H4 (cell line): ENCODE data around the gene TAS2R31. TPM values are rescaled to one million over a fixed set of nuclear protein-coding genes. Genes with fewer than 3 reads are reported as not detected.
"Not testable (repeated sequence)": the region's sequence is repeated elsewhere in the genome, so short reads cannot be mapped to it uniquely, and the experiment has no call there.

ENCODE experiments used
- DNase-seq: peaks from one replicate; pipeline ENCODE4 v3.0.0-alpha.2; 2015; ENCODE audit warnings: low spot score
- total RNA-seq: library from RNA; depleted of rRNA; stranded (reverse); fragments of >200 nt; shearing (Covaris generic); gene quantifications from 2 replicates; pipeline ENCODE4 v1.2.3, GENCODE V29; 2014; rRNA removed

TAS2R31 gene, protein sequence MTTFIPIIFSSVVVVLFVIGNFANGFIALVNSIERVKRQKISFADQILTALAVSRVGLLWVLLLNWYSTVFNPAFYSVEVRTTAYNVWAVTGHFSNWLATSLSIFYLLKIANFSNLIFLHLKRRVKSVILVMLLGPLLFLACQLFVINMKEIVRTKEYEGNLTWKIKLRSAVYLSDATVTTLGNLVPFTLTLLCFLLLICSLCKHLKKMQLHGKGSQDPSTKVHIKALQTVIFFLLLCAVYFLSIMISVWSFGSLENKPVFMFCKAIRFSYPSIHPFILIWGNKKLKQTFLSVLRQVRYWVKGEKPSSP
- 1.4 TPM in 1 of 2 replicates, not detected in the other for total RNA-seq

- DNase-seq, result no peak
Observed at GRCh38 chr12:11031307-11031706, at the start of gene TAS2R31. TSS of gene TAS2R31 (minus strand) at chr12:11031407. CDS start at chr12:11031335, 72 bp downstream.

GRCh38 chr12:11078246-11078645 lies 47.0 kb upstream of the TAS2R31 start:
- DNase-seq, result no peak

- no peak for DNase-seq
Observed at GRCh38 chr12:11075642-11076041, 44.4 kb upstream of the TAS2R31 start.

DNA sequence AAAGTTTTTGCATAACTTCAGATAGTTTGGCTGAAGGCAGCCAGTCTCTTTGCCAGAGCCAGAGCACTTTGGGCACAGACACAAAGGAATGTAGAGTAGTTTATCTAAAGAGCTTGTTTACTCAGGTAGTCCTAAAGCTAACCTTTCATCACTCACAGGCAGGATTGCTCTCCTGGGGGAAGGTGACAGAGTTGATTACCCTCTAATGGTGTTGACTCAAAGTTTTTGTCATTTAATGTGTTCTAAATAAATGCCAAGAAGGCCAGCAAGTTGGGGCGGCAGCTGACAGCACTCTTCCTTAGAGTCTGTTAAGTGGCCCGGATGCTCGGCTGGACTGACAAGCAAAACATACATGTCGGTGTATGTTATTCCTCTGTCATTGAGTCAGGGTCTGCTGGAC lies 40.2 kb upstream of the TAS2R31 start:
- DNase-seq, result no peak

GRCh38 chr12:11070999-11071398 lies 39.8 kb upstream of the TAS2R31 start:
- no peak for DNase-seq

GRCh38 chr12:11069854-11070365 lies 38.7 kb upstream of the TAS2R31 start:
- DNase-seq, result no peak

DNA sequence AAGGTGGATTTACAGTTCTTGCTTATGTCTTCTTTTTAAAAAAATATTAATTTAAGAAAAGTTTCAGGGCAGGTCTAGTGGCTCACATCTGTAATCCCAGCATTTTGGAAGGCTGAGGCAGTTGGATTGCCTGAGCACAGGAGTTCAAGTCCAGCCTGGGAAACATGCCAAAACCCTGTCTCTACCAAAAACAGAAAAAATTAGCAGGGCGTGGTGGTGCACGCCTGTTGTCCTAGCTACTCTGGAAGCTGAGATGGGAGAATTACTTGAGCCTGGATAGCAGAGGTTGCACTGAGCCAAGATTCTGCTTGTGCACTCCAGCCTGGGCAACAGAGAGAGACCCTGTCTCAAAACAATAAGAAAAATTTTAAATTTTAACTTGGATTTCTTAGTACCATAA lies 36.3 kb upstream of the TAS2R31 start:
- no peak for DNase-seq

DNA sequence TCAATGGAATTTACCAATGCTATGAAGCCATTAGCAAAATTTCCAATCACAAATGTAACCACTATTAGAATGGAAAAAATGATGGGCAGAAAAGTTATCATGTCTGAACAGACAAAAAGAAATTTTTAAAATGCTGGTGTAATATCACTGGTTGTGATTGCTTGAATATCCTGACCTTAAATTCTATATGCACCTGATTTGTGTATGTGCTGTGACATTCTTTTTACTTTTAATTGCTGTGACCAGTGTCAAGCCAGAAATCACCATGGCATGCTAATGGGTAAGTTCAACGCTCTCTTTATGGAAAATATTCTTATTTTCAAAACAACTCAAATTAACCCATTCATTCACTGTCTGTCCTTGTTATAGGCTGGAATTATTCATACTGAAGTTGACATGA lies 31.0 kb upstream of the TAS2R31 start, which contains the start of gene TAS2R46:
TSS of gene TAS2R46 (minus strand) at position 101 of the 400 bp plus-strand sequence. CDS start at position 101, 0 bp downstream.
- DNase-seq, result not testable (repeated sequence)

- DNase-seq, result no peak
Observed at GRCh38 chr12:11059784-11060183, 28.6 kb upstream of the TAS2R31 start.

DNA sequence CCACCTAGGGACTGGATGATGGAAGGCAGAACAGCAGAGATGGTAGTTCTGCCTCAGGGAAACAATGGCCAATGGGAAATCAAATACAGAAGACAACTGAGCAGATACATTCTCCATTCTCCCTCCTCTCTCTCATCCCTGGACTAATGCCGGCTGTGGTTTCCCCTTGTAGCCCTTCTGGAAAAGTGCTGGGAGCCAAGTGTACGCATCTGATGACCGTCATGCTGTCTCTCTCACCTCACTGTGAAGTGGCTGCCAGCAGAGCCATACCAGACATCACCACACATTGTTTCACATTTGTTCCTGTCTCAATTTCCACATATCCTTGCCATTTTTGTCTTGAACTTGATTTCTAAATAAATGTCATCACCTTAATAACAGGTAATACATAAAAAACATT lies 27.8 kb upstream of the TAS2R31 start:
- DNase-seq, result no peak

DNA sequence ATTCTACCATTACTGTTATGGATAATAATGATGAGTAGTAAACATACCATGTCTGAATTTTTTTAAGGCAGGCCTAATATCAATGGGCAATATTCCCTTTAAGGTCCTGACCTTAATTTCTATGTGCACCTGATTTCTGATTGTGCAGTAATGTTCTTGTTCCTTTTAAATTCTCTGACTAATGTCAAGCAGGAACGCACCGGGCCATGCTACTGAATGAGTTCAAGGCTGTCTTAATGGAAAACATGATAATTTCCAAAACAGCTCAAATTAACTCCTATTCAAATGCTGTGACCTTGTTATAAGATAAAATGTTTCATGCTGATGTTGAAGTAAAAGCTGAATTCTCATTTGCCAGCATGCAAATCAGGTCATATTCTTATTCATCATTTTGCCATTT lies 24.1 kb upstream of the TAS2R31 start:
- DNase-seq, result no peak

DNA sequence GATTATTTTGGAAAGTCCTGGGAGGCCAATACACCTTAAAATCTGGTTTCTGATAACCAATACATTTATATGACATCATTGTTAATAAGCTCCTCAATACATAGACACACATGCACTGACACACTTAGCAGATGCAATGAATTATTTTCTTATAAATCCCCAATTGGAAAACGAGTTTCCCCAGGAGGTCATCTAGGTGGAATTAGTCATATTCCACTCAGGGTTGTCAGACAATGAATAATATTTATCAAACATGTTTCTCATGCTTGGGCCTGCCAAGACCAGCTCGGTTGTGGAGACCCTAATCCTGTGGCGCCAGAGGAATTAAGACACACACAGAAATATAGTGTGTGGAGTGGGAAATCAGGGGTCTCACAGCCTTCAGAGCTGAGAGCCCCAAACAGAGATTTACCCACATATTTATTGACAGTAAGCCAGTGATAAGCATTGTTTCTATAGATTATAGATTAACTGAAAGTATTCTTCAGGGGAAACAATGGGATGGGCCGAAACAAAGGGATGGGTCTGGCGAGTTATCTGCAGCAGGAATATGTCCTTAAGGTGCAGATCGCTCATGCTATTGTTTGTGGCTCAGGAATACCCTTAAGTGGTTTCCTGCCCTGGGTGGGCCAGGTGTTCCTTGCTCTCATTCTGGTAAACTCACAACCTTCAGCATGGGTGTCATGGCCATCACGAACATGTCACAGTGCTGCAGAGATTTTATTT lies 18.8 kb upstream of the TAS2R31 start:
- DNase-seq, result not testable (repeated sequence)

DNA sequence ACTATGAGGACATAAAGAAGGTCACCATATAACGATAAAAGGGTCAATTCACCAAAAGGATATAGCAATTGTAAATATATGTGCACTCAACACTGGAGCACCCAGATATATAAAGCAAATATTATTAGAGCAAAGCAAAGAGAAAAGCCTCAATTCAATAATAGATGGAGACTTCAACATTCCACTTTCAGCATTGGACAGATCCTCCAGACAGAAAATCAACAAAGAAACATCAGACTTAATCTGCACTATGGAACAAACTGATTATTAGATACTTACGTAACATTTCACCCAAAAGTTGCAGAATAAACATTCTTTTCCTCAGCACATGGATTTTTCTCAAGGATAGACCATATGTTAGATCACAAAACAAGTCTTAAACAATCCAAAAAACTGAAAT lies 10.2 kb upstream of the TAS2R31 start:
- DNase-seq, result not testable (repeated sequence)

DNA sequence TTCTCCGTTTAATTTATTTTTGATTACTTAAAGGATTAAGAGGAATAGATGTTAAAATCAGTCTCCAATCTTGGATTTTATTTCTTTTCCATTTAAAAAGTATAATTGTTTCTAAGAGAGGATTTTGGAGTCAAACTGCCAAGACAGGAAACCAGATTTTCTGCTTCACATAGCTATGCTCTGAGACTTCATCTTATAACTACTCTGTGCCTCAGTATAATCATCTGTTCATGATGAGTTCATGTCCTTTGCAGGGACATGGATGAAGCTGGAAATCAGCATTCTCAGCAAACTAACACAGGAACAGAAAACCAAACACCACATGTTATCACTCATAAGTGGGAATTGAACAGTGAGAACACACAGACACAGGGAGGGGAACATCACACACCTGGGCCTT lies 9.0 kb upstream of the TAS2R31 start:
- DNase-seq, result no peak

DNA sequence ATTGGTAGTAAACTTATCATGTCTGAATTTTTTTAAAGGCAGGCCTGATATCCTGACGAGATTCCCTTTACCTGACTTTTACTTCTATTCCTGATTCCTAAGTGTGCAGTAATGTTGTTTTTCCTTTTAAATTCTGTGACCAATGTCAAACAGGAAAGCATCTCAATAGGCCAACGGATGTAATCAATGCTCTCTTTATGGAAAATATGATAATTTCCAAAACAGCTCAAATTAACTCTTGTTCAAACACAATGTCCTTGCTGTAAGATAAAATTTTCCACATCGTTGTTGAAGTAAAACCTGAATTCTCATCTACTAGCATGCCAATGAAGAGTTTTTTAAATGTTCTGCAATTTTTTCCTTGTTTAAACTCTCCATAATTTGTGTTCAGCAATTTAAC lies 8.0 kb upstream of the TAS2R31 start:
- DNase-seq, result no peak

- DNase-seq, result not testable (repeated sequence)
Observed at GRCh38 chr12:11033959-11034358, 2.8 kb upstream of the TAS2R31 start.

- no peak for DNase-seq
Observed at GRCh38 chr12:11026118-11026517, 5.1 kb downstream of the TAS2R31 start.

DNA sequence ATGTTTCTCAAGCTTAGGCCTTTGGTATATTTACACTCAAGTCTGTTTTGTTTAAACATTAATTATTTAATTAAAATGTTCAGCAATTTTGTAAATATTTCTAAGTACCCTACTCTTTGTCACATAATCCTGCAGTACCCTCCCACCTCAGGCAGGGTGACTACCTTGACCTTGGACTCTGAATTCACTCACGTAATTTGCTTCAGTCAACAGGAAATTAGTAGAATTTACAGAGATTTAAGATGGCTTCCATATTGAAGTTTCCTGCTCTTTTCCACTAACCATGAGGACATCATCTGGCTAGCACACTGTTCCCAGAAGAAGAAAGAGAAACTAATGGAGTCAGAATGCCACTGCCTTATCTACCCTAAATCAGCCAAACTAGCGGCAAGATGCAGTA lies 7.8 kb downstream of the TAS2R31 start:
- DNase-seq, result no peak

DNA sequence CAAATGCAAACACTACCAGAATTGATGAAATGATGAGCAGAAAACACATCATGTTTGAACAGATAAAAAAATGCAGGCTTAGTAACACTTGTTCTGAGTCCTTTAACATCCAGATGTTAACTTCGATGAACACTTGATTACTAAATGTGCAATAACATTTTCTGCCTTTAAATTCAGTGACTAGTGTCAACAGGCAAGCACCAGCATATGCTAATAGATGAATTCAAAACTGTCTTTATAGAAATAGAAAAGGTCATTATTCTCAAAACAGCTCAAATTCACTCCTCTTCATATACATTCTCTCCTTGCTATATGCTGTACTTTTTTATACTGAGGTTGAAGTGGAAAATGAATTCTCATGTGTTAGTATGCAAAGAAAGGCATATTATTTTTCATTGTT lies 8.7 kb downstream of the TAS2R31 start, which contains the start of gene TAS2R19:
TSS of gene TAS2R19 (minus strand) at position 101 of the 400 bp plus-strand sequence. CDS start at position 52, 49 bp downstream.
- DNase-seq, result no peak

GRCh38 chr12:11016937-11017336 lies 14.3 kb downstream of the TAS2R31 start:
- no peak for DNase-seq

- no peak for DNase-seq
Observed at GRCh38 chr12:11015775-11016430, 15.3 kb downstream of the TAS2R31 start.

DNA sequence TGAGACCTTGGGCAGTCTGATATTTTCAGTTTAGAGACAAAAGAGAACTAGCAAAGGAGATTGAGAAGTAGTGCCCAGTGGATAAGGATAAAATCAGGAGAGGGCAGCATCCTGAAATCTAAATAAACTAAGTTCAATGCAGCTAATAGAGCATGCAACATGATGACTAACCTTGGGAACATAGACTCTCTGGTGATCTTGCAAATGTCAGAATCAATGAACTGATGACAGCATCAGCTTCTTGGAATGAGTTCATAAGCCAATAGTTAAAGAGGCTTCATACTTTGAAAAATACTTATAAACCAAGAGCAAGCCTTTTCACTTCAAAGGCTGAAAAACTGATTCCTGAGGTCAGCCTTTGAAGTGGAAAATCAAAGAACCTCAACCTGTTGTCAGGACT lies 17.0 kb downstream of the TAS2R31 start:
- DNase-seq, result no peak
